Measurements from ENCODE around the gene ATP8A2. TPM values are rescaled to one million over a fixed set of nuclear protein-coding genes. Genes with fewer than 3 reads are reported as not detected.
A peak's percentile ranks its signal among the peaks of the same experiment; 100 is the strongest.

The ATP8A2 gene
- total RNA-seq, 1 donor = 0.72 TPM

DNA sequence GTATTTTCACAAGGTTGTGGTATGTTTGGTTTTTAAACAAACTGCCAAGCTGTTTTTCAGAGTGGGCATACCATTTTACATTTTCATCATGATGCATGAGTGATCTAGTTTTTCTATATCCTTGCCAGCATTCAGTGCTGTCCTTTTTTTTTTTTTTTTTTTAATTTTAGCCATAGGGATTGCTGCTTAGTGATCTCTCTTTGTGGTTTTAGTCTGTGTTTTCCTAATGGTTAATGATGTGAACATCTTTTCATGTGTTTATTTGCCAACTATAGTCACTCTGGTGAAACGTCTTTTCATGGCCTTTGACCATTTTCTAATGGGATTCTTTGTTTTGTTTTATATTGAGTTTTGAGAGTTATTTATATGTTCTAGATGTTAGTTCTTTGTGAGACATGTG is 620.3 kb downstream of the ATP8A2 start:
- Histone ChIP-seq H3K9me3 (ENCODE audit: low read depth, low read length) (no peaks in the 10 kb centered on the region), H3K36me3 (ENCODE audit: insufficient read depth, low read length) (no peaks in the 10 kb centered on the region), H3K4me1 (ENCODE audit: insufficient read depth, low read length) (no peaks in the 10 kb centered on the region), H3K79me2 (ENCODE audit: insufficient read depth, low read length) (no peaks in the 10 kb centered on the region), H3K27me3 (ENCODE audit: insufficient read depth, low read length) (no peaks in the 10 kb centered on the region), H3K4me2 (ENCODE audit: insufficient read depth, low read length) (no peak overlapping the region), H3K27ac (ENCODE audit: low read depth, low read length) (no peak overlapping the region), H3K4me3 (ENCODE audit: insufficient read depth, low read length) (no peak overlapping the region), H2AFZ (ENCODE audit: low read length) (no peak overlapping the region), H4K20me1 (ENCODE audit: insufficient read depth, low read length) (no peaks in the 10 kb centered on the region)
- DNase-seq (ENCODE audit: insufficient read length, low spot score, missing footprints) = no peak
- TF ChIP-seq, protein P1, sequence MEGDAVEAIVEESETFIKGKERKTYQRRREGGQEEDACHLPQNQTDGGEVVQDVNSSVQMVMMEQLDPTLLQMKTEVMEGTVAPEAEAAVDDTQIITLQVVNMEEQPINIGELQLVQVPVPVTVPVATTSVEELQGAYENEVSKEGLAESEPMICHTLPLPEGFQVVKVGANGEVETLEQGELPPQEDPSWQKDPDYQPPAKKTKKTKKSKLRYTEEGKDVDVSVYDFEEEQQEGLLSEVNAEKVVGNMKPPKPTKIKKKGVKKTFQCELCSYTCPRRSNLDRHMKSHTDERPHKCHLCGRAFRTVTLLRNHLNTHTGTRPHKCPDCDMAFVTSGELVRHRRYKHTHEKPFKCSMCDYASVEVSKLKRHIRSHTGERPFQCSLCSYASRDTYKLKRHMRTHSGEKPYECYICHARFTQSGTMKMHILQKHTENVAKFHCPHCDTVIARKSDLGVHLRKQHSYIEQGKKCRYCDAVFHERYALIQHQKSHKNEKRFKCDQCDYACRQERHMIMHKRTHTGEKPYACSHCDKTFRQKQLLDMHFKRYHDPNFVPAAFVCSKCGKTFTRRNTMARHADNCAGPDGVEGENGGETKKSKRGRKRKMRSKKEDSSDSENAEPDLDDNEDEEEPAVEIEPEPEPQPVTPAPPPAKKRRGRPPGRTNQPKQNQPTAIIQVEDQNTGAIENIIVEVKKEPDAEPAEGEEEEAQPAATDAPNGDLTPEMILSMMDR (IDR thresholded peaks at IDR 0.05; ENCODE audit: extremely low read depth, low read depth, low read length) = no peak

DNA sequence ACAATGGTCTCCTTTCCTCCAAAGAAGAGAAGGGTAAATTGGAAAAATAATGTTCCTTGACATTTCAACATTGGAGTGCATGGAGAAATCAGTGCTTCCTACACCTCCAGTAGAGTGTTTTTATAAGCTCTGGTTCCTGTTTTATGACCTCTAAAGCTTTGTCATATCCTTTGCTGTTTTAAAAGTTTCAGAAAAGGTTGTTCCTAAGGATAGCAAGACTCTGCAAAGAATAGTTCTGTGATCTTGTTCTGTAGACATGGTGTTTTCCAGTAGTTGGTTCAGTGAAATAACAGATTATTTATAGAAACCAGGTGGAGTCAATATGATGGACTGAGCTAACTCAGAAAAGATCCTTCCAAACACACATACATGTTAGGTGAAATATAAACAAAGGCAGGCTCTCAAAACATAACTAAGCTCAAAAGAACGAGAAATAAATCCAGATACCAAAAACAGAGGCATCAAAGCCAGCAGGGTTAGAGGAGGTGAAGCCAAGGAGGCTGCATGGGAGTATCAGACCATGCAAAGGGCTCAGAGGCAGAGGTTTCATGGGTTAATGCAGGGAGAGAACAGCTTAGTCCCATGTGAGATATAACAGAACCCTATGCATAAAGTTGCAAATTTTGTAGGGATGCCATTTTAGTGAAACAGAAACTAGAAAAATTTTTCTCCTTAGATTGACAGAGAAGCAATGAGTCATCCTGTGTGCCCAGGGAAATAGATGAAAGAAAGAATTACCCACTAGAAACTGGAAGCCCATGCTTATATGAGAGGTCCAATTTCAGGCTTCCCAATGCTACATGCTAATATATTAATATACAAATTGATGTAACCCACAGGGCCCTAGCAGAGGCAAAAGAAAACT is 635.7 kb downstream of the ATP8A2 start:
- Histone ChIP-seq H3K4me2 (ENCODE audit: insufficient read depth, low read length) (peak overlapping the region; percentile 15), H3K79me2 (ENCODE audit: insufficient read depth, low read length) (no peaks in the 10 kb centered on the region), H3K27ac (ENCODE audit: low read depth, low read length) (no peak overlapping the region), H2AFZ (ENCODE audit: low read length) (peak overlapping the region; percentile 82), H3K4me3 (ENCODE audit: insufficient read depth, low read length) (no peak overlapping the region), H4K20me1 (ENCODE audit: insufficient read depth, low read length) (no peaks in the 10 kb centered on the region), H3K36me3 (ENCODE audit: insufficient read depth, low read length) (no peaks in the 10 kb centered on the region), H3K27me3 (ENCODE audit: insufficient read depth, low read length) (no peaks in the 10 kb centered on the region), H3K9me3 (ENCODE audit: low read depth, low read length) (no peaks in the 10 kb centered on the region), H3K4me1 (ENCODE audit: insufficient read depth, low read length) (no peaks in the 10 kb centered on the region)
- TF ChIP-seq, protein P1 (IDR thresholded peaks at IDR 0.05; ENCODE audit: extremely low read depth, low read depth, low read length) = no peak
- DNase-seq (ENCODE audit: insufficient read length, low spot score, missing footprints) = peak; percentile 82

DNA sequence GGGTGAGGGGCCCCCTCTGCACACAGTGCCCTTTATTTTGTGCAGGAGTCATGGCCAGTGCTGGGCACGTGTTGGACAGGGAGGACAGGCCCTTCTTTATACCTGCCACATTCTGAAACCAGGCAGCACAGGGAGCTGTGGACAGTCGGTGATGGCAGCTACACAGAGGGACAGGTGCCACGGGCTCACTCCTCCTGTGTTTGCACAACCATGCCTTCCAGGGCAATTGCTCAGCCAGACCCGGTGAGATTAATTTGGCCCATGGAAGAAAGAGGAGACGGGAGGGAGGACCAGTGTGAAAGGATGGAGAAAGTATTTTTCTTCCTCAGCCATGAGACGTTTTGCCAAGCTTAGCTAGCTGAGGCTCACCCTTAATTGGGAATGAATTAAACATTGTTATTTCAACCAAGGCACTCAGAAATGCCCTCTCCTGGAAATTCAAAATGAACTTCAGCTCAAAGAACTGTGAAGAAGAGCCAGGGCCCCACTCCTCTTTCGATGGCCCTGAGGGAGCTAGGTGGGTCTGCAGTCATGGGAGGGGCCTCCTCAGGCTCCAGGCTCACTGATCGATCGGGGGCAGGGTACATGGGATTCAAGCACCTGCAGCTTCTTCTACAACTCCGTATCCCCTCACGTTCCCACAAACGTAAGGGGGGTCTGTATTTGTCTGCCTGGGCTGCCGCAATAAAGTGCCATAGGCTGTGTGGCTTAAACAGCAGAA is 638.9 kb downstream of the ATP8A2 start:
- Histone ChIP-seq H3K79me2 (ENCODE audit: insufficient read depth, low read length) (no peaks in the 10 kb centered on the region), H4K20me1 (ENCODE audit: insufficient read depth, low read length) (no peaks in the 10 kb centered on the region), H3K9me3 (ENCODE audit: low read depth, low read length) (no peaks in the 10 kb centered on the region), H3K27ac (ENCODE audit: low read depth, low read length) (no peak overlapping the region), H3K36me3 (ENCODE audit: insufficient read depth, low read length) (no peaks in the 10 kb centered on the region), H3K27me3 (ENCODE audit: insufficient read depth, low read length) (no peaks in the 10 kb centered on the region), H2AFZ (ENCODE audit: low read length) (no peak overlapping the region), H3K4me2 (ENCODE audit: insufficient read depth, low read length) (no peak overlapping the region), H3K4me3 (ENCODE audit: insufficient read depth, low read length) (no peak overlapping the region), H3K4me1 (ENCODE audit: insufficient read depth, low read length) (no peaks in the 10 kb centered on the region)
- TF ChIP-seq, protein P1 (IDR thresholded peaks at IDR 0.05; ENCODE audit: extremely low read depth, low read depth, low read length) = no peak
- DNase-seq (ENCODE audit: insufficient read length, low spot score, missing footprints) = no peak

DNA sequence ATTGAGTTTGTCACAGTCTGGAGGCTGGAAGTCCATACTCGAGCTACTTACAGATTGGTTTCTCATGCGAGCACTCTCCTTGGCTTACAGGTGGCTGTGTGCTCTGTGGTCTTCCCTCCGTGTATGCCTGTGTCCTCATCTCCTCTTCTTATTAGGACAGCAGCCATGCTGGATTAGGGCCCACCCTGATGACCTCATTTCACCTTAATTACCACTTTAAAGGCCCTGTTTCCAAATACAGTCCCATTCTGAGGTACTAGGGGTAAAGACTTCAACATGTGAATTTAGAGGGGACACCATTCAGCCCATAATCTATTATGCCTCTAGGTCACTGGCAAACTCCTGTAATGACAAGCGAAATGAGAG is 639.4 kb downstream of the ATP8A2 start:
- H3K4me3 ChIP-seq (ENCODE audit: insufficient read depth, low read length) = no peak overlapping the region
- DNase-seq (ENCODE audit: insufficient read length, low spot score, missing footprints) = no peak
- H2AFZ ChIP-seq (ENCODE audit: low read length) = no peak overlapping the region
- TF ChIP-seq, protein P1 (IDR thresholded peaks at IDR 0.05; ENCODE audit: extremely low read depth, low read depth, low read length) = no peak
- no peaks in the 10 kb centered on the region for H3K4me1 ChIP-seq (ENCODE audit: insufficient read depth, low read length)
- no peaks in the 10 kb centered on the region for H3K36me3 ChIP-seq (ENCODE audit: insufficient read depth, low read length)
- no peaks in the 10 kb centered on the region for H4K20me1 ChIP-seq (ENCODE audit: insufficient read depth, low read length)
- no peaks in the 10 kb centered on the region for H3K79me2 ChIP-seq (ENCODE audit: insufficient read depth, low read length)
- H3K9me3 ChIP-seq (ENCODE audit: low read depth, low read length) = no peaks in the 10 kb centered on the region
- no peaks in the 10 kb centered on the region for H3K27me3 ChIP-seq (ENCODE audit: insufficient read depth, low read length)
- H3K27ac ChIP-seq (ENCODE audit: low read depth, low read length) = no peak overlapping the region
- H3K4me2 ChIP-seq (ENCODE audit: insufficient read depth, low read length) = no peak overlapping the region

Measured in osteoblast (primary cell).